Measurements from ENCODE around the gene TMEM270. TPM values are rescaled to one million over a fixed set of nuclear protein-coding genes. Genes with fewer than 3 reads are reported as not detected.

The TMEM270 gene
- polyA plus RNA-seq, 3 donors, result not detected

DNA sequence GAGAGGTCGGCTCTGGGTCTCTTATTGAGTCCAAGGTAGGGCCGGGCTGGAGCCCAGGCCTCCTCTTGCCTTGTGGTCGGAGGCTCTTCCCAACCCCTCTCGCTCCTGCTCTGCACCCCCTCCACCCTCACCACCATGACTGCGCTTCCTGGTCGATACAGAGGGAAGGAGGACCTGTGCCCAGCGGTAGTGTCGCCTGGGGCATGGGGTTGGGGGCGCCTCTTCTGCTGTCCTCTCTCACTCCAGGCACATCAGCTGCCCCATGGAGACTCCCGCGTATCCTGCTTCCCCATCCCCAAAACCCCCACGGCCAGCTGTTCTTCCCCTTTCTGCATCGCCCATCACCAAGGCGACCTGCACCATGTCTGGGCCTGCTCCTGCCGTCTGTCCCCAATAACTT is 44.4 kb downstream of the TMEM270 start:
- no peak overlapping the region for H3K27ac ChIP-seq (ENCODE audit: low read depth in 1 of 2, low read length in 2 of 2)
- DNase-seq, result no peak
- H4K20me1 ChIP-seq (ENCODE audit: insufficient read depth, low read length), result no peaks in the 10 kb centered on the region
- no peaks in the 10 kb centered on the region for H3K9me3 ChIP-seq (replicated peaks in 1 of 2; ENCODE audit: control insufficient read depth in 1 of 2, insufficient read depth in 1 of 2, low read length in 2 of 2)
- intact Hi-C loops (cut with micrococcal nuclease), result no loop called here
- Mint-ChIP-seq H3K4me3 (no peak overlapping the region), H3K27me3 (ENCODE audit: low read depth in 3 of 3) (peaks cover 0 to 8% (median 0%) of the 10 kb centered on the region in 3 donors), H3K9me3 (peaks cover 0 to 3% (median 0%) of the 10 kb centered on the region in 7 donors), H3K36me3 (no peaks in the 10 kb centered on the region), H3K4me1 (peaks cover 14% of the 10 kb centered on the region), H3K27ac (peak overlapping the region in 1 of 7 donors; percentile 48)
- H3K27me3 ChIP-seq (ENCODE audit: control insufficient read depth in 2 of 2, insufficient read depth in 2 of 2, low read length in 2 of 2), result no peaks in the 10 kb centered on the region
- peaks cover 12 to 14% of the 10 kb centered on the region in 2 donors for H3K4me1 ChIP-seq (ENCODE audit: control insufficient read depth in 1 of 2, insufficient read depth in 2 of 2, low read length in 2 of 2)
- H3K79me2 ChIP-seq (ENCODE audit: insufficient read depth, low read length), result no peaks in the 10 kb centered on the region
- no peak overlapping the region for H3K4me2 ChIP-seq (replicated peaks; ENCODE audit: extremely low read depth, low read length, poor library complexity, severe bottlenecking)
- TF ChIP-seq, protein P1, sequence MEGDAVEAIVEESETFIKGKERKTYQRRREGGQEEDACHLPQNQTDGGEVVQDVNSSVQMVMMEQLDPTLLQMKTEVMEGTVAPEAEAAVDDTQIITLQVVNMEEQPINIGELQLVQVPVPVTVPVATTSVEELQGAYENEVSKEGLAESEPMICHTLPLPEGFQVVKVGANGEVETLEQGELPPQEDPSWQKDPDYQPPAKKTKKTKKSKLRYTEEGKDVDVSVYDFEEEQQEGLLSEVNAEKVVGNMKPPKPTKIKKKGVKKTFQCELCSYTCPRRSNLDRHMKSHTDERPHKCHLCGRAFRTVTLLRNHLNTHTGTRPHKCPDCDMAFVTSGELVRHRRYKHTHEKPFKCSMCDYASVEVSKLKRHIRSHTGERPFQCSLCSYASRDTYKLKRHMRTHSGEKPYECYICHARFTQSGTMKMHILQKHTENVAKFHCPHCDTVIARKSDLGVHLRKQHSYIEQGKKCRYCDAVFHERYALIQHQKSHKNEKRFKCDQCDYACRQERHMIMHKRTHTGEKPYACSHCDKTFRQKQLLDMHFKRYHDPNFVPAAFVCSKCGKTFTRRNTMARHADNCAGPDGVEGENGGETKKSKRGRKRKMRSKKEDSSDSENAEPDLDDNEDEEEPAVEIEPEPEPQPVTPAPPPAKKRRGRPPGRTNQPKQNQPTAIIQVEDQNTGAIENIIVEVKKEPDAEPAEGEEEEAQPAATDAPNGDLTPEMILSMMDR (IDR thresholded peaks at IDR 0.05), result no peak
- H3K4me3 ChIP-seq (replicated peaks in 1 of 3; ENCODE audit: low read depth in 2 of 3, low read length in 3 of 3), result no peak overlapping the region
- H3K36me3 ChIP-seq (replicated peaks in 1 of 2; ENCODE audit: control insufficient read depth in 1 of 2, insufficient read depth in 2 of 2, low read length in 2 of 2), result no peaks in the 10 kb centered on the region
- no peak overlapping the region for H3K9ac ChIP-seq (ENCODE audit: insufficient read depth, low read length, poor library complexity, severe bottlenecking)
- 31% methylated on average over 6 of the region's 15 CpGs for WGBS (ENCODE audit: insufficient coverage)
- H2AFZ ChIP-seq (ENCODE audit: insufficient read depth, low read depth, low read length, poor library complexity, severe bottlenecking), result no peak overlapping the region

DNA sequence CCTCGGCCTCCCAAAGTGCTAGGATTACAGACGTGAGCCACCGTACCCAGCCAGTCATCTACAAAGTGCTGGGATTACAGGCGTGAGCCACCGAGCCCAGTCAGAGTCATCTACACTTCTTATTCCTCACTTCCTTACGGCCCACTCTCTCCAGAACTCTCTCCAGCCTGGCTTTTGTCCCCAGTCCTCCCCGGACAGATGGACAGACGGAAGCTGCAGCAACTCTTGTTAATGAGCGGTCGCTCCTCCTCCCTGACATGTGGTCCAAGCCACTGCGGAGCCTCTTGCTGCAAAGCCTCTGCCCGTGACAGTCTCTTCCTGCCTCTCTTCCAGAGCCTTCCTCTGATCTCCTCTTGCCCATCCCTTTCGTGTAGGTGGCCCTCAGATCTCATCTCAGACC is 45.9 kb downstream of the TMEM270 start:
- no peak overlapping the region for H2AFZ ChIP-seq (ENCODE audit: insufficient read depth, low read depth, low read length, poor library complexity, severe bottlenecking)
- H3K27ac Mint-ChIP-seq, result no peak overlapping the region

More for the DNA sequence above, 45.9 kb downstream of the TMEM270 start:
- H3K36me3 Mint-ChIP-seq, result no peaks in the 10 kb centered on the region
- Histone ChIP-seq H3K4me1 (ENCODE audit: control insufficient read depth in 1 of 2, insufficient read depth in 2 of 2, low read length in 2 of 2) (peaks cover 12 to 14% of the 10 kb centered on the region in 2 donors), H3K79me2 (ENCODE audit: insufficient read depth, low read length) (no peaks in the 10 kb centered on the region), H3K9me3 (replicated peaks in 1 of 2; ENCODE audit: control insufficient read depth in 1 of 2, insufficient read depth in 1 of 2, low read length in 2 of 2) (no peaks in the 10 kb centered on the region), H3K27me3 (ENCODE audit: control insufficient read depth in 2 of 2, insufficient read depth in 2 of 2, low read length in 2 of 2) (no peaks in the 10 kb centered on the region), H3K9ac (ENCODE audit: insufficient read depth, low read length, poor library complexity, severe bottlenecking) (no peak overlapping the region), H3K27ac (ENCODE audit: low read depth in 1 of 2, low read length in 2 of 2) (no peak overlapping the region), H4K20me1 (ENCODE audit: insufficient read depth, low read length) (no peaks in the 10 kb centered on the region), H3K4me3 (replicated peaks in 1 of 3; ENCODE audit: low read depth in 2 of 3, low read length in 3 of 3) (no peak overlapping the region), H3K4me2 (replicated peaks; ENCODE audit: extremely low read depth, low read length, poor library complexity, severe bottlenecking) (no peak overlapping the region), H3K36me3 (replicated peaks in 1 of 2; ENCODE audit: control insufficient read depth in 1 of 2, insufficient read depth in 2 of 2, low read length in 2 of 2) (no peaks in the 10 kb centered on the region)
- DNase-seq, result no peak
- peaks cover 0 to 6% (median 0%) of the 10 kb centered on the region in 3 donors for H3K27me3 Mint-ChIP-seq (ENCODE audit: low read depth in 3 of 3)
- H3K9me3 Mint-ChIP-seq, result peaks cover 0 to 3% (median 0%) of the 10 kb centered on the region in 7 donors
- no peak overlapping the region for H3K4me3 Mint-ChIP-seq
- peaks cover 14% of the 10 kb centered on the region for H3K4me1 Mint-ChIP-seq
- TF ChIP-seq, protein P1 (IDR thresholded peaks at IDR 0.05), result no peak
- intact Hi-C loops (cut with micrococcal nuclease), result no loop called here
- WGBS (ENCODE audit: insufficient coverage), result 97% methylated on average over 12 of the region's 13 CpGs

All from CD14-positive monocyte (primary cell).